ENCODE results near the gene PPIL3. TPM values are rescaled to one million over a fixed set of nuclear protein-coding genes. Genes with fewer than 3 reads are reported as not detected.

The PPIL3 gene
- total and polyA plus RNA-seq, 2 donors (not counting 3 experiments of a cell fraction or from before 2014, with no cell fraction given), result 25.0 to 27.1 TPM

GRCh38 chr2:200828572-200829257, 60.2 kb downstream of the PPIL3 start:
- POLR2A ChIA-PET, result interaction anchor here (1.1 kb wide), 1 partner anchor 9 kb away, joined by 3 read pairs; no protein-coding TSS in a partner anchor
- FAIRE-seq (no peak), DNase-seq (ENCODE audit: low read depth, low spot score) (no peak)
- Histone ChIP-seq H3K4me3 (replicated peaks in 1 of 3; ENCODE audit: insufficient read depth in 1 of 3, low read depth in 1 of 3, low read length in 3 of 3) (no peak overlapping the region), H3K9ac (replicated peaks; ENCODE audit: extremely low read depth, insufficient read depth, low read length) (no peak overlapping the region), H3K79me2 (ENCODE audit: control insufficient read depth, insufficient read depth, low read length) (no peaks in the 10 kb centered on the region), H3K9me3 (replicated peaks; ENCODE audit: control insufficient read depth, insufficient read depth, low read length) (no peaks in the 10 kb centered on the region), H3K4me2 (ENCODE audit: insufficient read depth, low read length) (no peak overlapping the region), H3K36me3 (ENCODE audit: control insufficient read depth in 2 of 2, extremely low read depth in 1 of 2, insufficient read depth in 2 of 2, low read length in 2 of 2) (no peaks in the 10 kb centered on the region), H3K27ac (ENCODE audit: insufficient read depth, low read depth, low read length) (no peak overlapping the region), H4K20me1 (replicated peaks; ENCODE audit: control insufficient read depth, extremely low read depth, insufficient read depth, low read length) (peaks cover 4% of the 10 kb centered on the region), H3K27me3 (ENCODE audit: control insufficient read depth in 2 of 2, insufficient read depth in 2 of 2, low read length in 2 of 2) (peaks cover 0 to 2% of the 10 kb centered on the region in 2 experiments), H3K4me1 (ENCODE audit: control insufficient read depth, extremely low read depth, insufficient read depth, low read length) (no peaks in the 10 kb centered on the region), H3K9me1 (replicated peaks; ENCODE audit: control insufficient read depth, extremely low read depth, insufficient read depth, low read length) (no peaks in the 10 kb centered on the region), H2AFZ (ENCODE audit: low read depth, low read length) (no peak overlapping the region)
- TF ChIP-seq GATA2 (IDR thresholded peaks at IDR 0.05; ENCODE audit: insufficient read depth, insufficient read length, low read depth, low read length), result no peak
- no peak for TF ChIP-seq FOS (IDR thresholded peaks at IDR 0.05; ENCODE audit: borderline replicate concordance, insufficient read depth, low read length)
- no peak for TF ChIP-seq POLR2AphosphoS5 (IDR thresholded peaks at IDR 0.05; ENCODE audit: insufficient read depth, low read depth, low read length)
- no peak for TF ChIP-seq MYC (IDR thresholded peaks at IDR 0.05; ENCODE audit: low read depth, low read length)
- TF ChIP-seq JUN (IDR thresholded peaks at IDR 0.05; ENCODE audit: borderline replicate concordance, insufficient read depth, insufficient read length, low read depth), result no peak
- no peak for TF ChIP-seq EZH2 (IDR thresholded peaks at IDR 0.05; ENCODE audit: borderline replicate concordance, low read depth, low read length, severe bottlenecking)
- TF ChIP-seq, protein P1, sequence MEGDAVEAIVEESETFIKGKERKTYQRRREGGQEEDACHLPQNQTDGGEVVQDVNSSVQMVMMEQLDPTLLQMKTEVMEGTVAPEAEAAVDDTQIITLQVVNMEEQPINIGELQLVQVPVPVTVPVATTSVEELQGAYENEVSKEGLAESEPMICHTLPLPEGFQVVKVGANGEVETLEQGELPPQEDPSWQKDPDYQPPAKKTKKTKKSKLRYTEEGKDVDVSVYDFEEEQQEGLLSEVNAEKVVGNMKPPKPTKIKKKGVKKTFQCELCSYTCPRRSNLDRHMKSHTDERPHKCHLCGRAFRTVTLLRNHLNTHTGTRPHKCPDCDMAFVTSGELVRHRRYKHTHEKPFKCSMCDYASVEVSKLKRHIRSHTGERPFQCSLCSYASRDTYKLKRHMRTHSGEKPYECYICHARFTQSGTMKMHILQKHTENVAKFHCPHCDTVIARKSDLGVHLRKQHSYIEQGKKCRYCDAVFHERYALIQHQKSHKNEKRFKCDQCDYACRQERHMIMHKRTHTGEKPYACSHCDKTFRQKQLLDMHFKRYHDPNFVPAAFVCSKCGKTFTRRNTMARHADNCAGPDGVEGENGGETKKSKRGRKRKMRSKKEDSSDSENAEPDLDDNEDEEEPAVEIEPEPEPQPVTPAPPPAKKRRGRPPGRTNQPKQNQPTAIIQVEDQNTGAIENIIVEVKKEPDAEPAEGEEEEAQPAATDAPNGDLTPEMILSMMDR (IDR thresholded peaks at IDR 0.05; ENCODE audit: extremely low read depth in 1 of 2, insufficient read depth in 1 of 2, low read depth in 1 of 2, low read length in 2 of 2), result no peak
- TF ChIP-seq POLR2A (IDR thresholded peaks at IDR 0.05; ENCODE audit: low read depth, low read length), result no peak
- TF ChIP-seq, protein P2, sequence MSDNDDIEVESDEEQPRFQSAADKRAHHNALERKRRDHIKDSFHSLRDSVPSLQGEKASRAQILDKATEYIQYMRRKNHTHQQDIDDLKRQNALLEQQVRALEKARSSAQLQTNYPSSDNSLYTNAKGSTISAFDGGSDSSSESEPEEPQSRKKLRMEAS (IDR thresholded peaks at IDR 0.05; ENCODE audit: insufficient read depth, insufficient read length), result no peak
- CTCF ChIA-PET, result interaction anchor here (0.9 to 3.0 kb wide), 4 partner anchors 10 to 116 kb away, joined by 3 to 15 read pairs (median 6); no protein-coding TSS in a partner anchor
- dilution Hi-C loops (cut with MboI; ENCODE audit: extremely low pct_ligation_motif_present, low sequenced_read_pairs), result no loop called here
- intact Hi-C loops (cut with micrococcal nuclease), result no loop called here
- no TSS peak for BruUV-seq (replicated peaks)
